KOPT-K1 (cell line): ENCODE data around the gene TRIM37.

Source experiments
- H3K27ac ChIP-seq: fragments of 200-600 bp; sonication (generic); 2 replicates; pipeline ENCODE4 v1.5.1; 2016; ENCODE audit warnings: antibody characterized with exemption, mild to moderate bottlenecking, low read depth, low read length; ENCODE audit not compliant: poor library complexity, severe bottlenecking
- H3K36me3 ChIP-seq: fragments of 200-600 bp; sonication (generic); 2 replicates; pipeline ENCODE4 v1.5.1; 2017; ENCODE audit warnings: antibody characterized with exemption, mild to moderate bottlenecking, low read length, moderate library complexity; ENCODE audit not compliant: insufficient read depth
- H3K9me3 ChIP-seq: fragments of 200-600 bp; sonication (generic); 2 replicates; pipeline ENCODE4 v1.5.1; 2017; ENCODE audit warnings: antibody characterized with exemption, low read length, mild to moderate bottlenecking; ENCODE audit not compliant: insufficient read depth, poor library complexity, severe bottlenecking

Gene TRIM37

GRCh38 chr17:59028328-59028727, 78.4 kb downstream of the TRIM37 start:
- Histone ChIP-seq H3K36me3 (peaks cover 100% of the 10 kb centered on the region), H3K9me3 (no peaks in the 10 kb centered on the region), H3K27ac (no peak overlapping the region)

GRCh38 chr17:59027750-59028149, 78.9 kb downstream of the TRIM37 start:
- Histone ChIP-seq H3K9me3 (no peaks in the 10 kb centered on the region), H3K36me3 (peaks cover 98% of the 10 kb centered on the region), H3K27ac (no peak overlapping the region)

GRCh38 chr17:59026176-59026939, 80.3 kb downstream of the TRIM37 start:
- Histone ChIP-seq H3K36me3 (peaks cover 97% of the 10 kb centered on the region), H3K9me3 (no peaks in the 10 kb centered on the region), H3K27ac (no peak overlapping the region)

GRCh38 chr17:59024916-59025315, 81.8 kb downstream of the TRIM37 start:
- no peak overlapping the region for H3K27ac ChIP-seq
- H3K36me3 ChIP-seq, result peaks cover 92% of the 10 kb centered on the region
- no peaks in the 10 kb centered on the region for H3K9me3 ChIP-seq

- H3K9me3 ChIP-seq, result no peaks in the 10 kb centered on the region
- H3K36me3 ChIP-seq, result peaks cover 82% of the 10 kb centered on the region
- no peak overlapping the region for H3K27ac ChIP-seq
These were observed 88.7 kb downstream of the TRIM37 start for GRCh38 chr17:59018019-59018418.

GRCh38 chr17:59011975-59012374, 94.7 kb downstream of the TRIM37 start:
- Histone ChIP-seq H3K27ac (no peak overlapping the region), H3K36me3 (peaks cover 96% of the 10 kb centered on the region), H3K9me3 (no peaks in the 10 kb centered on the region)

- Histone ChIP-seq H3K9me3 (no peaks in the 10 kb centered on the region), H3K36me3 (peaks cover 97% of the 10 kb centered on the region), H3K27ac (no peak overlapping the region)
These were observed 96.7 kb downstream of the TRIM37 start for GRCh38 chr17:59010026-59010425.

- no peak overlapping the region for H3K27ac ChIP-seq
- no peaks in the 10 kb centered on the region for H3K9me3 ChIP-seq
- H3K36me3 ChIP-seq, result peaks cover 87% of the 10 kb centered on the region
These were observed 97.9 kb downstream of the TRIM37 start for GRCh38 chr17:59008737-59009136.

GRCh38 chr17:59007995-59008394, 98.7 kb downstream of the TRIM37 start:
- H3K36me3 ChIP-seq, result peaks cover 87% of the 10 kb centered on the region
- no peak overlapping the region for H3K27ac ChIP-seq

GRCh38 chr17:59004338-59005111, 102.2 kb downstream of the TRIM37 start:
- H3K27ac ChIP-seq, result no peak overlapping the region
- H3K9me3 ChIP-seq, result no peaks in the 10 kb centered on the region
- peaks cover 87% of the 10 kb centered on the region for H3K36me3 ChIP-seq

More at GRCh38 chr17:59007995-59008394, 98.7 kb downstream of the TRIM37 start:
- H3K9me3 ChIP-seq, result no peaks in the 10 kb centered on the region

- H3K36me3 ChIP-seq, result peaks cover 88% of the 10 kb centered on the region
- no peak overlapping the region for H3K27ac ChIP-seq
- H3K9me3 ChIP-seq, result no peaks in the 10 kb centered on the region
These were observed 102.8 kb downstream of the TRIM37 start for GRCh38 chr17:59003860-59004259.

- H3K9me3 ChIP-seq, result no peaks in the 10 kb centered on the region
- H3K36me3 ChIP-seq, result peaks cover 88% of the 10 kb centered on the region
- H3K27ac ChIP-seq, result no peak overlapping the region
These were observed 103.8 kb downstream of the TRIM37 start for GRCh38 chr17:59002848-59003247.

GRCh38 chr17:59002126-59002525, 104.6 kb downstream of the TRIM37 start:
- H3K27ac ChIP-seq, result no peak overlapping the region
- H3K36me3 ChIP-seq, result peaks cover 88% of the 10 kb centered on the region

GRCh38 chr17:59001158-59001814, 105.4 kb downstream of the TRIM37 start:
- Histone ChIP-seq H3K9me3 (no peaks in the 10 kb centered on the region), H3K36me3 (peaks cover 90% of the 10 kb centered on the region), H3K27ac (no peak overlapping the region)

More at GRCh38 chr17:59002126-59002525, 104.6 kb downstream of the TRIM37 start:
- H3K9me3 ChIP-seq, result no peaks in the 10 kb centered on the region

- Histone ChIP-seq H3K9me3 (no peaks in the 10 kb centered on the region), H3K27ac (no peak overlapping the region), H3K36me3 (peaks cover 90% of the 10 kb centered on the region)
These were observed 106.7 kb downstream of the TRIM37 start for GRCh38 chr17:59000022-59000421.
